ENCODE data around the gene DDX6. TPM values are rescaled to one million over a fixed set of nuclear protein-coding genes. Genes with fewer than 3 reads are reported as not detected.

The DDX6 gene
- total and polyA plus RNA-seq, 2 of the 8 experiments (the other 6 are each of a cell fraction or from before 2014, with no cell fraction given): 29.8 to 181 TPM

GRCh38 chr11:118748056-118748455, 42.9 kb downstream of the DDX6 start:
- Histone ChIP-seq H3K9ac (replicated peaks in 1 of 4; ENCODE audit: extremely low read depth in 1 of 4, low read depth in 3 of 4, low read length in 3 of 4) (no peak overlapping the region), H2BK5ac (ENCODE audit: low read depth, low read length) (no peak overlapping the region), H3K79me2 (ENCODE audit: control insufficient read depth in 1 of 2, insufficient read depth in 2 of 2, low read length in 2 of 2) (no peaks in the 10 kb centered on the region; a peak in 1 of 4 replicates), H3K56ac (replicated peaks; ENCODE audit: insufficient read length, low read depth, low read length) (no peak overlapping the region), H2BK20ac (ENCODE audit: low read length) (no peak overlapping the region), H3K9me3 (ENCODE audit: insufficient read depth in 2 of 2, low read depth in 1 of 2, low read length in 1 of 2) (no peaks in the 10 kb centered on the region), H3K36me3 (ENCODE audit: control insufficient read depth in 2 of 4, insufficient read depth in 4 of 4, low read length in 3 of 4) (peaks cover 3 to 47% (median 23%) of the 10 kb centered on the region in 4 experiments; a peak in 7 of 8 replicates), H3K4me3 (ENCODE audit: extremely low read depth in 1 of 4, insufficient read depth in 2 of 4, low read depth in 3 of 4, low read length in 4 of 4) (no peak overlapping the region), H2BK15ac (ENCODE audit: low read length) (no peak overlapping the region), H2AK5ac (ENCODE audit: low read depth, low read length) (no peak overlapping the region), H3K27me3 (replicated peaks in 1 of 4; ENCODE audit: control insufficient read depth in 3 of 4, extremely low read depth in 1 of 4, insufficient read depth in 3 of 4, low read length in 3 of 4) (no peaks in the 10 kb centered on the region), H3K4me1 (replicated peaks in 1 of 4; ENCODE audit: control insufficient read depth in 3 of 4, insufficient read depth in 4 of 4, low read length in 3 of 4) (peaks cover 0 to 2% (median 1%) of the 10 kb centered on the region in 4 experiments; a peak in 2 of 7 replicates), H3K27ac (ENCODE audit: low read depth, low read length) (no peak overlapping the region), H2BK120ac (replicated peaks; ENCODE audit: low read depth, low read length) (no peak overlapping the region), H3K23ac (ENCODE audit: insufficient read length) (no peak overlapping the region), H4K20me1 (replicated peaks in 1 of 2; ENCODE audit: control insufficient read depth in 1 of 2, insufficient read depth in 2 of 2, low read length in 2 of 2) (peaks cover 2 to 3% of the 10 kb centered on the region in 2 experiments), H3K4ac (replicated peaks; ENCODE audit: insufficient read length, low read depth, low read length) (no peak overlapping the region), H2BK12ac (ENCODE audit: low read depth, low read length) (no peak overlapping the region), H3K4me2 (ENCODE audit: insufficient read depth in 1 of 2, low read depth in 2 of 2, low read length in 2 of 2) (no peak overlapping the region), H4K8ac (ENCODE audit: extremely low read depth, insufficient read depth, low read length) (no peak overlapping the region), H3K23me2 (ENCODE audit: low read depth, low read length) (no peaks in the 10 kb centered on the region), H4K5ac (ENCODE audit: insufficient read length, low read depth, low read length) (no peak overlapping the region), H2AFZ (ENCODE audit: low read length) (no peak overlapping the region), H3K79me1 (ENCODE audit: low read depth, low read length) (0 out of 2 replicates have a peak, but pooled peaks cover 2% of the 10 kb centered on the region), H4K91ac (replicated peaks; ENCODE audit: insufficient read length, low read length) (no peak overlapping the region), H3K14ac (ENCODE audit: insufficient read length) (no peak overlapping the region), H3K18ac (ENCODE audit: extremely low read depth, low read length) (no peak overlapping the region)
- DNase-seq (ENCODE audit: low read depth in 1 of 2, low spot score in 2 of 2): no peak
- POLR2A ChIA-PET (ENCODE audit: partially characterized antibody): interaction anchor here (1.0 to 3.4 kb wide), 5 partner anchors 10 to 59 kb away, joined by 3 to 14 read pairs (median 6); partner anchors contain the start of gene DDX6
- CTCF ChIA-PET (ENCODE audit: partially characterized antibody): interaction anchor here (1.1 to 6.1 kb wide), 3 partner anchors 17 to 55 kb away, joined by 3 to 102 read pairs (median 3); no protein-coding TSS in a partner anchor
- FAIRE-seq: no peak
- TF ChIP-seq NANOG (IDR thresholded peaks at IDR 0.05; ENCODE audit: insufficient read depth, low read depth, low read length, poor library complexity, severe bottlenecking) (no peak), TEAD4 (IDR thresholded peaks at IDR 0.05; ENCODE audit: low read depth, low read length) (no peak), SAP30 (IDR thresholded peaks at IDR 0.05; ENCODE audit: insufficient read depth, insufficient replicate concordance, low read length) (no peak), ATF2 (IDR thresholded peaks at IDR 0.05; ENCODE audit: low read length) (no peak), CBX8 (IDR thresholded peaks at IDR 0.05; ENCODE audit: borderline replicate concordance, low read depth, low read length) (no peak), HDAC6 (IDR thresholded peaks at IDR 0.05; ENCODE audit: low read depth, low read length) (no peak), EZH2 (IDR thresholded peaks at IDR 0.05; ENCODE audit: low read depth, low read length, severe bottlenecking) (no peak), RBBP5 (IDR thresholded peaks at IDR 0.05; ENCODE audit: borderline replicate concordance, low read depth, low read length) (no peak), RFX5 (IDR thresholded peaks at IDR 0.05; ENCODE audit: borderline replicate concordance, low read depth, low read length) (no peak), EP300 (IDR thresholded peaks at IDR 0.05; ENCODE audit: borderline replicate concordance in 1 of 2, low read depth in 2 of 2, low read length in 2 of 2) (no peak), SRF (IDR thresholded peaks at IDR 0.05; ENCODE audit: low read depth, low read length) (no peak), MAFK (IDR thresholded peaks at IDR 0.05; ENCODE audit: low read depth, low read length) (no peak)
